NCI-H226 (cell line): Measurements from ENCODE around the gene TSPOAP1.

Experiments used
- DNase-seq: peaks from one replicate; pipeline ENCODE4 v3.0.0-alpha.2; 2015

Gene TSPOAP1

GRCh38 chr17:58272367-58273280 is 56.0 kb downstream of the TSPOAP1 start:
- DNase-seq = no peak

- no peak for DNase-seq
These were observed 57.2 kb downstream of the TSPOAP1 start for GRCh38 chr17:58271216-58271931.

- DNase-seq = no peak
These were observed 57.9 kb downstream of the TSPOAP1 start for GRCh38 chr17:58270476-58271215.

GRCh38 chr17:58269557-58270291 is 58.9 kb downstream of the TSPOAP1 start:
- DNase-seq = no peak

- DNase-seq = no peak
These were observed 59.6 kb downstream of the TSPOAP1 start for GRCh38 chr17:58268774-58269556.

- DNase-seq = no peak
These were observed 60.3 kb downstream of the TSPOAP1 start for GRCh38 chr17:58268326-58268725.

GRCh38 chr17:58267347-58268324 is 61.0 kb downstream of the TSPOAP1 start:
- no peak for DNase-seq

- no peak for DNase-seq
These were observed 62.4 kb downstream of the TSPOAP1 start for GRCh38 chr17:58265902-58266875.

GRCh38 chr17:58265271-58265670 is 63.3 kb downstream of the TSPOAP1 start:
- no peak for DNase-seq

GRCh38 chr17:58264407-58265103 is 64.0 kb downstream of the TSPOAP1 start:
- DNase-seq = no peak

- no peak for DNase-seq
These were observed 64.8 kb downstream of the TSPOAP1 start for GRCh38 chr17:58263773-58264172.

- no peak for DNase-seq
These were observed 66.4 kb downstream of the TSPOAP1 start for GRCh38 chr17:58262149-58262548.

GRCh38 chr17:58254803-58255202 is 73.8 kb downstream of the TSPOAP1 start:
- DNase-seq = no peak

GRCh38 chr17:58253082-58253481 is 75.5 kb downstream of the TSPOAP1 start:
- no peak for DNase-seq

GRCh38 chr17:58252141-58252540 is 76.5 kb downstream of the TSPOAP1 start:
- DNase-seq = no peak
